Fibroblast of lung (primary cell): Measurements from ENCODE around the gene C2CD4B. TPM values are rescaled to one million over a fixed set of nuclear protein-coding genes. Genes with fewer than 3 reads are reported as not detected.

Experiments used
- DNase-seq, 2 donors: peaks; one replicate each; pipeline versions ENCODE4 v3.0.0 to v3.0.0-alpha.2; 2010; ENCODE audit warnings: low read depth in 2 of 2
- H2AFZ ChIP-seq: 2 replicates; pipeline ENCODE4 v1.5.1; 2012; ENCODE audit warnings: low read length, control low read depth, inconsistent platforms
- H3K27ac ChIP-seq: 2 replicates; pipeline ENCODE4 v1.5.1; 2011; ENCODE audit warnings: low read length, control low read depth; ENCODE audit not compliant: insufficient read depth
- H3K27me3 ChIP-seq: 2 replicates; pipeline ENCODE4 v1.5.1; 2011; ENCODE audit warnings: mild to moderate bottlenecking, low read length; ENCODE audit not compliant: control insufficient read depth, insufficient read depth
- H3K36me3 ChIP-seq: 2 replicates; pipeline ENCODE4 v1.5.1; 2011; ENCODE audit warnings: low read length; ENCODE audit not compliant: control insufficient read depth, insufficient read depth
- H3K4me1 ChIP-seq: 2 replicates; pipeline ENCODE4 v1.5.1; 2011; ENCODE audit warnings: low read length; ENCODE audit not compliant: control insufficient read depth, insufficient read depth; ENCODE audit errors: extremely low read depth
- H3K4me2 ChIP-seq: 2 replicates; pipeline ENCODE4 v1.5.1; 2011; ENCODE audit warnings: low read length, control low read depth; ENCODE audit not compliant: insufficient read depth; ENCODE audit errors: extremely low read depth
- H3K4me3 ChIP-seq, 4 experiments: fragments of 200-600 bp in 1 of 4; sonication (generic) in 1 of 4; replicated peaks in 1 of 4; 2 replicates each; pipeline ENCODE4 v1.5.1; 2011 to 2016; ENCODE audit warnings: low read length in 4 of 4, low read depth in 3 of 4, mild to moderate bottlenecking in 3 of 4, control low read depth in 2 of 4, inconsistent platforms in 1 of 4, mixed read lengths in 1 of 4; ENCODE audit not compliant: insufficient read depth in 1 of 4; ENCODE audit errors: control extremely low read depth in 1 of 4
- H3K79me2 ChIP-seq: 2 replicates; pipeline ENCODE4 v1.5.1; 2012; ENCODE audit warnings: mild to moderate bottlenecking, low read length, inconsistent platforms; ENCODE audit not compliant: control insufficient read depth, insufficient read depth
- H3K9ac ChIP-seq: 2 replicates; pipeline ENCODE4 v1.5.1; 2011; ENCODE audit warnings: mild to moderate bottlenecking, low read length, control low read depth; ENCODE audit not compliant: insufficient read depth
- H3K9me3 ChIP-seq: 2 replicates; pipeline ENCODE4 v1.5.1; 2012; ENCODE audit warnings: low read depth, low read length; ENCODE audit not compliant: control insufficient read depth, insufficient read depth
- H4K20me1 ChIP-seq: 2 replicates; pipeline ENCODE4 v1.5.1; 2011; ENCODE audit warnings: low read length; ENCODE audit not compliant: control insufficient read depth, insufficient read depth; ENCODE audit errors: extremely low read depth
- CTCF ChIP-seq, 2 donors: IDR thresholded peaks in 1 of 2; conservative IDR thresholded peaks in 1 of 2; 1 replicate in 1 of 2; 2 replicates in 1 of 2; pipeline ENCODE4 v1.5.1; 2011 to 2012; ENCODE audit warnings: low read length in 2 of 2, control low read depth in 1 of 2, inconsistent platforms in 1 of 2, low read depth in 1 of 2, mild to moderate bottlenecking in 1 of 2
- EZH2 ChIP-seq: IDR thresholded peaks from 2 replicates; pipeline ENCODE4 v1.5.1; 2012; ENCODE audit warnings: low read length, control low read depth, mild to moderate bottlenecking; ENCODE audit errors: missing control alignments
- polyA plus RNA-seq, 2 donors: library from polyadenylated mRNA; depleted of rRNA in 1 of 2; stranded (reverse) in 1 of 2; unstranded in 1 of 2; fragments of >200 nt; gene quantifications; 2 replicates each; pipeline ENCODE4 v1.2.1, GENCODE V29; 2011 to 2012; ENCODE audit warnings: missing spikeins in 1 of 2
- total RNA-seq: library from RNA; depleted of rRNA; stranded (reverse); fragments of >200 nt; gene quantifications from 2 replicates; pipeline ENCODE4 v1.2.1, GENCODE V29; 2014

C2CD4B gene
- total and polyA plus RNA-seq, 2 donors (not counting 1 experiment from before 2014, with no cell fraction given): not detected

- TF ChIP-seq CTCF (conservative IDR thresholded peaks at IDR 0.05 in 1 of 2, IDR thresholded peaks at IDR 0.05 in 1 of 2; ENCODE audit: low read depth in 1 of 2, low read length in 2 of 2): no peak
- no peak for TF ChIP-seq EZH2
- H3K36me3 ChIP-seq: no peaks in the 10 kb centered on the region
- H3K27ac ChIP-seq: no peak overlapping the region
Measured at GRCh38 chr15:62208367-62208766, 43.3 kb upstream of the C2CD4B start.

GRCh38 chr15:62190675-62191074 is 25.6 kb upstream of the C2CD4B start:
- Histone ChIP-seq H3K4me1 (no peaks in the 10 kb centered on the region), H3K36me3 (no peaks in the 10 kb centered on the region), H3K79me2 (no peaks in the 10 kb centered on the region), H4K20me1 (no peaks in the 10 kb centered on the region), H3K4me2 (no peak overlapping the region), H2AFZ (no peak overlapping the region), H3K9me3 (no peaks in the 10 kb centered on the region), H3K27ac (no peak overlapping the region), H3K4me3 (no peak overlapping the region), H3K9ac (no peak overlapping the region), H3K27me3 (peaks cover 7% of the 10 kb centered on the region)
- no peak for DNase-seq
- TF ChIP-seq CTCF (conservative IDR thresholded peaks at IDR 0.05 in 1 of 2, IDR thresholded peaks at IDR 0.05 in 1 of 2; ENCODE audit: low read depth in 1 of 2, low read length in 2 of 2) (no peak), EZH2 (no peak)

More at GRCh38 chr15:62208367-62208766, 43.3 kb upstream of the C2CD4B start:
- Histone ChIP-seq H4K20me1 (no peaks in the 10 kb centered on the region), H3K9me3 (no peaks in the 10 kb centered on the region), H3K79me2 (no peaks in the 10 kb centered on the region), H3K4me2 (no peak overlapping the region), H3K4me3 (no peak overlapping the region), H3K4me1 (no peaks in the 10 kb centered on the region), H3K9ac (no peak overlapping the region), H2AFZ (no peak overlapping the region), H3K27me3 (no peaks in the 10 kb centered on the region)
- DNase-seq: no peak

- Histone ChIP-seq H2AFZ (no peak overlapping the region), H3K27me3 (peaks cover 7% of the 10 kb centered on the region), H3K4me2 (no peak overlapping the region), H3K9me3 (no peaks in the 10 kb centered on the region), H3K36me3 (no peaks in the 10 kb centered on the region), H3K9ac (no peak overlapping the region), H3K79me2 (no peaks in the 10 kb centered on the region), H3K4me3 (no peak overlapping the region), H3K27ac (no peak overlapping the region), H3K4me1 (no peaks in the 10 kb centered on the region), H4K20me1 (no peaks in the 10 kb centered on the region)
- no peak for TF ChIP-seq EZH2
- no peak for TF ChIP-seq CTCF (conservative IDR thresholded peaks at IDR 0.05 in 1 of 2, IDR thresholded peaks at IDR 0.05 in 1 of 2; ENCODE audit: low read depth in 1 of 2, low read length in 2 of 2)
- DNase-seq: no peak
Measured at GRCh38 chr15:62190274-62190673, 25.2 kb upstream of the C2CD4B start.
